ENCODE data around the gene MFN2.

MFN2 gene

GRCh38 chr1:12059722-12060464 lies 79.6 kb downstream of the MFN2 start:
- TF ChIP-seq, protein P1, sequence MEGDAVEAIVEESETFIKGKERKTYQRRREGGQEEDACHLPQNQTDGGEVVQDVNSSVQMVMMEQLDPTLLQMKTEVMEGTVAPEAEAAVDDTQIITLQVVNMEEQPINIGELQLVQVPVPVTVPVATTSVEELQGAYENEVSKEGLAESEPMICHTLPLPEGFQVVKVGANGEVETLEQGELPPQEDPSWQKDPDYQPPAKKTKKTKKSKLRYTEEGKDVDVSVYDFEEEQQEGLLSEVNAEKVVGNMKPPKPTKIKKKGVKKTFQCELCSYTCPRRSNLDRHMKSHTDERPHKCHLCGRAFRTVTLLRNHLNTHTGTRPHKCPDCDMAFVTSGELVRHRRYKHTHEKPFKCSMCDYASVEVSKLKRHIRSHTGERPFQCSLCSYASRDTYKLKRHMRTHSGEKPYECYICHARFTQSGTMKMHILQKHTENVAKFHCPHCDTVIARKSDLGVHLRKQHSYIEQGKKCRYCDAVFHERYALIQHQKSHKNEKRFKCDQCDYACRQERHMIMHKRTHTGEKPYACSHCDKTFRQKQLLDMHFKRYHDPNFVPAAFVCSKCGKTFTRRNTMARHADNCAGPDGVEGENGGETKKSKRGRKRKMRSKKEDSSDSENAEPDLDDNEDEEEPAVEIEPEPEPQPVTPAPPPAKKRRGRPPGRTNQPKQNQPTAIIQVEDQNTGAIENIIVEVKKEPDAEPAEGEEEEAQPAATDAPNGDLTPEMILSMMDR (IDR thresholded peaks at IDR 0.05; ENCODE audit: poor library complexity, severe bottlenecking) = no peak
- H3K9me3 ChIP-seq (ENCODE audit: severe bottlenecking) = no peaks in the 10 kb centered on the region
- H3K36me3 ChIP-seq (ENCODE audit: low read depth) = no peaks in the 10 kb centered on the region
- no peaks in the 10 kb centered on the region for H3K4me1 ChIP-seq (ENCODE audit: insufficient read depth, poor library complexity, severe bottlenecking)
- no peak for DNase-seq (ENCODE audit: low spot score)
- H3K27ac ChIP-seq (ENCODE audit: poor library complexity, severe bottlenecking) = no peak overlapping the region
- peaks cover 22% of the 10 kb centered on the region for H3K27me3 ChIP-seq (ENCODE audit: insufficient read depth, poor library complexity, severe bottlenecking)
- H3K4me3 ChIP-seq (ENCODE audit: severe bottlenecking) = no peak overlapping the region
- no peak for ATAC-seq (ENCODE audit: low read depth)

DNA sequence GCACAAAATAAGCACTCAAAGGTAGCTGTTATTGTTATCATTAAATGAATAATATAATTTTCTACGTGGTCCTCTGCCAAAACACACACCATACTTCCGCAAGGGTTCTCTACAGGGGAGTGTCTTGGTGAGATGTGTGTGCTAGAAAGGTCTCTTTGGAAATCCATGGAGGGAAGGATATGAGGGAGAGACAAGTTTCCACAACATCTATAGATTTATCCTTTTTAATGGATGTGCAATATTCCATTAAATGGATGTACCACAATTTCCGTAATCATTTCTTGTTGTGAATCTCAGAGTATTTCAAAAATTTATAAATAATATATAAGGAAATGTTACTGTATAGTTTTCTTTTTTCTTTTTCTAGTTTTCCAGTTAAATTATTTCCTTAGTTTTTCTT lies 80.3 kb downstream of the MFN2 start:
- ATAC-seq (ENCODE audit: low read depth) = no peak
- no peaks in the 10 kb centered on the region for H3K4me1 ChIP-seq (ENCODE audit: insufficient read depth, poor library complexity, severe bottlenecking)
- no peak overlapping the region for H3K4me3 ChIP-seq (ENCODE audit: severe bottlenecking)
- no peak overlapping the region for H3K27ac ChIP-seq (ENCODE audit: poor library complexity, severe bottlenecking)
- TF ChIP-seq, protein P1 (IDR thresholded peaks at IDR 0.05; ENCODE audit: poor library complexity, severe bottlenecking) = no peak
- H3K9me3 ChIP-seq (ENCODE audit: severe bottlenecking) = no peaks in the 10 kb centered on the region
- H3K27me3 ChIP-seq (ENCODE audit: insufficient read depth, poor library complexity, severe bottlenecking) = peaks cover 27% of the 10 kb centered on the region
- H3K36me3 ChIP-seq (ENCODE audit: low read depth) = no peaks in the 10 kb centered on the region
- no peak for DNase-seq (ENCODE audit: low spot score)

Data from RWPE2 (cell line).